Measurements from ENCODE around the gene CFAP77.

DNA sequence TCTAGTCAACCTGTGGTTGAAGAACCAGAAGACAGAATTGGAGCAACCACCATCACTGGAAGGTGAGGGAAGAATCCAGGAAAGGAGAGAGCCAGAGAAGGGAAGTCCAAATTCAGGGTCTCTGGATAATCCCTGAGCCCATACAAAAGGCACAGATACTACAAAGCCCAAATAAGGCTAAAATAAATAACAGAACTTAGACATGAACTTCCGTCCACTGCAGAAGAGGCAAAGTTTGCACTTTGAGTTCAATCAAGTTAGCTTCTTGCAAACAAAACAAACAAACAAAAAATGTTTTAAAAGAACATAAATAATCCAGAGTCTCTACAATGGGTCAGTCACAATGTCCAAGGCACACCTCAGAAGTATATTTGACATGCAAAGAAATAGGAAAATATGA lies 21.0 kb downstream of the CFAP77 start:
- TF ChIP-seq, protein P1, sequence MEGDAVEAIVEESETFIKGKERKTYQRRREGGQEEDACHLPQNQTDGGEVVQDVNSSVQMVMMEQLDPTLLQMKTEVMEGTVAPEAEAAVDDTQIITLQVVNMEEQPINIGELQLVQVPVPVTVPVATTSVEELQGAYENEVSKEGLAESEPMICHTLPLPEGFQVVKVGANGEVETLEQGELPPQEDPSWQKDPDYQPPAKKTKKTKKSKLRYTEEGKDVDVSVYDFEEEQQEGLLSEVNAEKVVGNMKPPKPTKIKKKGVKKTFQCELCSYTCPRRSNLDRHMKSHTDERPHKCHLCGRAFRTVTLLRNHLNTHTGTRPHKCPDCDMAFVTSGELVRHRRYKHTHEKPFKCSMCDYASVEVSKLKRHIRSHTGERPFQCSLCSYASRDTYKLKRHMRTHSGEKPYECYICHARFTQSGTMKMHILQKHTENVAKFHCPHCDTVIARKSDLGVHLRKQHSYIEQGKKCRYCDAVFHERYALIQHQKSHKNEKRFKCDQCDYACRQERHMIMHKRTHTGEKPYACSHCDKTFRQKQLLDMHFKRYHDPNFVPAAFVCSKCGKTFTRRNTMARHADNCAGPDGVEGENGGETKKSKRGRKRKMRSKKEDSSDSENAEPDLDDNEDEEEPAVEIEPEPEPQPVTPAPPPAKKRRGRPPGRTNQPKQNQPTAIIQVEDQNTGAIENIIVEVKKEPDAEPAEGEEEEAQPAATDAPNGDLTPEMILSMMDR (IDR thresholded peaks at IDR 0.05; ENCODE audit: insufficient read depth, low read depth, low read length), result no peak
- no peak for TF ChIP-seq EZH2 (IDR thresholded peaks at IDR 0.05; ENCODE audit: insufficient read depth, low read length)
